Measurements from ENCODE around the gene PIGT.

PIGT gene

GRCh38 chr20:45378191-45378590, 37.8 kb upstream of the PIGT start, which contains the start of gene TP53TG5:
Gene TP53TG5 (minus strand): TSS chr20:45378325. CDS start chr20:45378236, 89 bp downstream.
- H3K4me3 ChIP-seq (replicated peaks; ENCODE audit: low read depth, low read length), result no peak within 1 kb of the TSS
- TF ChIP-seq, protein P1, sequence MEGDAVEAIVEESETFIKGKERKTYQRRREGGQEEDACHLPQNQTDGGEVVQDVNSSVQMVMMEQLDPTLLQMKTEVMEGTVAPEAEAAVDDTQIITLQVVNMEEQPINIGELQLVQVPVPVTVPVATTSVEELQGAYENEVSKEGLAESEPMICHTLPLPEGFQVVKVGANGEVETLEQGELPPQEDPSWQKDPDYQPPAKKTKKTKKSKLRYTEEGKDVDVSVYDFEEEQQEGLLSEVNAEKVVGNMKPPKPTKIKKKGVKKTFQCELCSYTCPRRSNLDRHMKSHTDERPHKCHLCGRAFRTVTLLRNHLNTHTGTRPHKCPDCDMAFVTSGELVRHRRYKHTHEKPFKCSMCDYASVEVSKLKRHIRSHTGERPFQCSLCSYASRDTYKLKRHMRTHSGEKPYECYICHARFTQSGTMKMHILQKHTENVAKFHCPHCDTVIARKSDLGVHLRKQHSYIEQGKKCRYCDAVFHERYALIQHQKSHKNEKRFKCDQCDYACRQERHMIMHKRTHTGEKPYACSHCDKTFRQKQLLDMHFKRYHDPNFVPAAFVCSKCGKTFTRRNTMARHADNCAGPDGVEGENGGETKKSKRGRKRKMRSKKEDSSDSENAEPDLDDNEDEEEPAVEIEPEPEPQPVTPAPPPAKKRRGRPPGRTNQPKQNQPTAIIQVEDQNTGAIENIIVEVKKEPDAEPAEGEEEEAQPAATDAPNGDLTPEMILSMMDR (IDR thresholded peaks at IDR 0.05; ENCODE audit: low read length, missing control alignments), result no peak
- no peak for DNase-seq (ENCODE audit: low read depth)

GRCh38 chr20:45387274-45387673, 28.7 kb upstream of the PIGT start:
- no peak overlapping the region for H3K4me3 ChIP-seq (replicated peaks; ENCODE audit: low read depth, low read length)
- TF ChIP-seq, protein P1 (IDR thresholded peaks at IDR 0.05; ENCODE audit: low read length, missing control alignments), result no peak
- DNase-seq (ENCODE audit: low read depth), result no peak

GRCh38 chr20:45390931-45391330, 25.0 kb upstream of the PIGT start:
- no peak for DNase-seq (ENCODE audit: low read depth)
- no peak overlapping the region for H3K4me3 ChIP-seq (replicated peaks; ENCODE audit: low read depth, low read length)
- TF ChIP-seq, protein P1 (IDR thresholded peaks at IDR 0.05; ENCODE audit: low read length, missing control alignments), result no peak

DNA sequence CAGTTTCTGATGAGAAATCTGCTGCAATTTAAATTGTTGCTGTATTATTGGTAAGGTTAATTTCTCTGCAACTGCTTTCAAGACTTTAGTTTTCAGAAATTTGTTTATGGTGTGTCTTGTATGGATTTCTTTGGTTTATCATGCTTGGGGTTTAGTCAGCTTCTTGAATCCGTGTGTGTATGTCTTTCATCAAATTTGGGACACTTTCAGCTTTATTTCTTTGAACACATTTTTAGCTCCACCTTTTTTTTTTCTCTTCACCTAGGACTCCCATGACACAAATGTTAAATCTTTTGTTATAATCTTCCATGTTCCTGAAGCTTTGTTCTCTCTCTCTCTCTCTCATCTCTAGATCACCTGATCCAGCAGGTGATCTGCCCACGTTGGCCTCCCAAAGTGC, 24.4 kb upstream of the PIGT start:
- H3K4me3 ChIP-seq (replicated peaks; ENCODE audit: low read depth, low read length), result no peak overlapping the region
- DNase-seq (ENCODE audit: low read depth), result no peak
- TF ChIP-seq, protein P1 (IDR thresholded peaks at IDR 0.05; ENCODE audit: low read length, missing control alignments), result no peak

DNA sequence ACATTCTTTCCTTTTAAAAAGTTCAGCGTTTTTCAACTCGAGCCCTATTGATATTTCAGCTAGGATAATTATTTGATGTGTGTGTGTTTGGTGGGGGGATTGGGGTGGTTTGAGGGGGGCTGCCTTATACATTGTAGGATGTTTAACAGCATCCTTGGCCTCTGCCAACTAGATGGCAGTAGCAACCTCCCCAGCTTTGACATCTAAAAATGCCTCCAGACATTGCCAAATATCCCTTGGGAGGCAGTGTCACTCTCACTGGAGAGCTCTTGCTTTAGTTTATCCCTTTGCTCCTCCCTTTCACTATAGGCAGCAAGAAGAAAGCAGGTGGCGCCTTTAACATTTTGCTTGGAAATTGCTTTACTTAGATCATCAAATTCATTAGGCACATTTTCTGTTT, 23.2 kb upstream of the PIGT start:
- no peak overlapping the region for H3K4me3 ChIP-seq (replicated peaks; ENCODE audit: low read depth, low read length)
- TF ChIP-seq, protein P1 (IDR thresholded peaks at IDR 0.05; ENCODE audit: low read length, missing control alignments), result no peak
- DNase-seq (ENCODE audit: low read depth), result no peak

DNA sequence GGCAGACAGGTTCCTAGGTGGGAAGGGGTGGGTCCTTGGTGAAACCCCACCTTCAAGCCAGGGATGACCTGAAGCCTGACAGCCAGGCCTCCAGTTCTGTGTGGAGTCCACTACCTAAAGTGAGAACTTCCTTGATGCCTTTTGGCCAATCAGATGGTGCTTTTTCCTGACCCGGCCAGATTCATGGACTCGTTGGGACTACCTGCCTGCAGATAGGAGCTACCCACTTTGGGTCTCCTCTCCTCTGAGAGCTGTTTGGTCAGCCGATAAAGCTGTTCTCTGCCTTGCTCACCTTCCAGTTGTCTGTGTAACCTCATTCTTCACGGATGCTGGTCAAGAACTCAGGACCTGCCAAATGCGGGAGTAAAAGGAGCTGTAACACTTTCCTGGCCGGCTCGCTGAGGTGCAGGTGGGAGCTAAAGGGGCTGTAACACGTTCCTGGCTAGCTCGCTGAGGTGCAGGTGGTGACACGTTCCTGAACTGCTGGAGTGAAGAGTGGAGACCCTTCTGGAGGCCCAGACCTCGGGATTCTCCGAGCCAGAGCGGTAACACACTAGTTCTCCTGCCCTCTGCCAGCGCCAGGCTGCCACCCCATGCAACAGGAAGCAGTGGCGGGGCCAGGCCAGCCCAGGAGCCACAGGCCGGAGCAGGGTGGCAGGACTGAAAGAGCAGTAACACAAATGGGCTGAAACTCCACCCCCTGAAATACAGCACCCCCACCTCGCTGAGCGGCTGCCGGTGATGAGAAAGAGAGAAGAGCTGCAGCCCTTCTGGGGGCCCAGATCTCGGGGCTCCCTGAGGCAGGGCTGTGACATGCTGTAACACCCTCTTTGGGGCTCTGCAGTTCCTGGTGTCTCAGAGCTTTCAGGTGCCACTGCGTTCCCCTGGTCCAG, 21.5 kb upstream of the PIGT start:
- H3K4me3 ChIP-seq (replicated peaks; ENCODE audit: low read depth, low read length), result no peak overlapping the region
- TF ChIP-seq, protein P1 (IDR thresholded peaks at IDR 0.05; ENCODE audit: low read length, missing control alignments), result no peak
- DNase-seq (ENCODE audit: low read depth), result no peak

DNA sequence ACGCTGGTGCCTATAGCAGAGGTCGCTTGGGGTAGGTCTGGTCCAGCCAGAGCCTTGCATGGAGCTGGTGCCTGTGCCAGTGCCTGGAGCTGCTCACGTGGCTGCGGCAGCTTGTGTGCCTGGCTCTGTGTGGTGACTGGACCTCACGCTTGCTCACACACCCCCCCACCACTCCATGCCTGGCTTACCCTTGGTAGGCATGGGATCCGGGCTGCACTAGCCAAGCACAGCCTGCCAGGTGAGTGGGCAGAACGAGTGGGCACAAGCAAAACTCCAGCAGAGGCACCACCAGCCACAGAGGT, 20.9 kb upstream of the PIGT start:
- TF ChIP-seq, protein P1 (IDR thresholded peaks at IDR 0.05; ENCODE audit: low read length, missing control alignments), result no peak
- no peak overlapping the region for H3K4me3 ChIP-seq (replicated peaks; ENCODE audit: low read depth, low read length)
- DNase-seq (ENCODE audit: low read depth), result no peak
